Suprapubic skin (tissue), 4 donors: ENCODE measurements around the gene VSX2. TPM values are rescaled to one million over a fixed set of nuclear protein-coding genes. Genes with fewer than 3 reads are reported as not detected.
A peak's percentile ranks its signal among the peaks of the same experiment; 100 is the strongest.

Source experiments
- DNase-seq, 2 donors: peaks; one replicate each; pipeline ENCODE4 v3.0.0-alpha.2; 2019; ENCODE audit warnings: low spot score in 2 of 2
- H3K27ac ChIP-seq: fragments of 200-600 bp; sonication (generic); one replicate; pipeline ENCODE4 v1.5.1; 2019
- H3K27me3 ChIP-seq: fragments of 200-600 bp; sonication (generic); one replicate; pipeline ENCODE4 v1.5.1; 2019
- H3K36me3 ChIP-seq: fragments of 200-600 bp; sonication (generic); one replicate; pipeline ENCODE4 v1.5.1; 2019
- H3K4me1 ChIP-seq: fragments of 200-600 bp; sonication (generic); one replicate; pipeline ENCODE4 v1.5.1; 2019
- H3K4me3 ChIP-seq: fragments of 200-600 bp; sonication (generic); one replicate; pipeline ENCODE4 v1.5.1; 2019; ENCODE audit warnings: mild to moderate bottlenecking
- H3K9me3 ChIP-seq: fragments of 200-600 bp; sonication (generic); one replicate; pipeline ENCODE4 v1.5.1; 2019
- EP300 ChIP-seq: sonication (generic); formaldehyde crosslinking; IDR thresholded peaks from one replicate; pipeline ENCODE4 v1.6.1; 2017; ENCODE audit warnings: antibody characterized with exemption
- POLR2A ChIP-seq, 2 donors: fragments of 450-650 bp; IDR thresholded peaks; one replicate each; pipeline ENCODE4 v1.6.1; 2017; ENCODE audit warnings: antibody characterized with exemption in 2 of 2, mild to moderate bottlenecking in 2 of 2, moderate library complexity in 2 of 2
- POLR2AphosphoS5 ChIP-seq, 3 donors: sonication (generic); formaldehyde crosslinking; IDR thresholded peaks; one replicate each; pipeline ENCODE4 v1.6.1; 2017; ENCODE audit warnings: antibody characterized with exemption in 3 of 3
- WGBS: methylation state at CpG from one replicate; pipeline ENCODE4 v1.1.5; 2018; 5-methylcytosine and 5-hydroxymethylcytosine counted together
- total RNA-seq, 4 donors: library from RNA; depleted of rRNA; stranded (reverse); fragments of >200 nt; gene quantifications; one replicate each; pipeline ENCODE4 v1.1.0, GENCODE V29; 2016
- TF ChIP-seq, protein P1 (sequence below), 2 donors: fragments of 200-600 bp in 1 of 2; fragments of 450-650 bp in 1 of 2; sonication (generic) in 1 of 2; IDR thresholded peaks; one replicate each; pipeline ENCODE4 v1.5.1; 2016 to 2019; ENCODE audit warnings: antibody characterized with exemption in 2 of 2, mild to moderate bottlenecking in 1 of 2, moderate library complexity in 1 of 2

The VSX2 gene
- total RNA-seq, 4 donors from 2014 or later, result not detected

DNA sequence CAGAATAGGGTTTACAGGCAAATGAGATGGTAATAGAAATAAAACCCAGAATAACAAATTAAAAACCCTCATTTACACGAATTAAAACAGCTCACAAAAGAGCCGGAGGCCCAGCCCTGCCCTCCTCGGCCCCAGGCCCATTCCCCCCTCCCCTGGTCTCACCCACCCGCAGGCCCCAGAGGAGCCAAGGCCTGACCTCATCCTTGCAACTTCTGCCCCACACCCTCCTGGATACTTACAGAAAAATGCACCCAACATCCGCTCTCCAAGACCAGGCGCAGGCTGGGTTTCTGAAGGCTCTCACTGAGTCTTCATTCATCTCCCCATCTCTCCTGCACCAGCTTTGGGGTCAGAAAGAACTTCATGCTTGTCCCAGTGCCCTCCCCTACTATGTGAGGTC is 16.2 kb upstream of the VSX2 start:
- TF ChIP-seq, protein P1, sequence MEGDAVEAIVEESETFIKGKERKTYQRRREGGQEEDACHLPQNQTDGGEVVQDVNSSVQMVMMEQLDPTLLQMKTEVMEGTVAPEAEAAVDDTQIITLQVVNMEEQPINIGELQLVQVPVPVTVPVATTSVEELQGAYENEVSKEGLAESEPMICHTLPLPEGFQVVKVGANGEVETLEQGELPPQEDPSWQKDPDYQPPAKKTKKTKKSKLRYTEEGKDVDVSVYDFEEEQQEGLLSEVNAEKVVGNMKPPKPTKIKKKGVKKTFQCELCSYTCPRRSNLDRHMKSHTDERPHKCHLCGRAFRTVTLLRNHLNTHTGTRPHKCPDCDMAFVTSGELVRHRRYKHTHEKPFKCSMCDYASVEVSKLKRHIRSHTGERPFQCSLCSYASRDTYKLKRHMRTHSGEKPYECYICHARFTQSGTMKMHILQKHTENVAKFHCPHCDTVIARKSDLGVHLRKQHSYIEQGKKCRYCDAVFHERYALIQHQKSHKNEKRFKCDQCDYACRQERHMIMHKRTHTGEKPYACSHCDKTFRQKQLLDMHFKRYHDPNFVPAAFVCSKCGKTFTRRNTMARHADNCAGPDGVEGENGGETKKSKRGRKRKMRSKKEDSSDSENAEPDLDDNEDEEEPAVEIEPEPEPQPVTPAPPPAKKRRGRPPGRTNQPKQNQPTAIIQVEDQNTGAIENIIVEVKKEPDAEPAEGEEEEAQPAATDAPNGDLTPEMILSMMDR (IDR thresholded peaks at IDR 0.05), result no peak
- TF ChIP-seq POLR2A (IDR thresholded peaks at IDR 0.05) (no peak), POLR2AphosphoS5 (IDR thresholded peaks at IDR 0.05) (no peak), EP300 (no peak)
- Histone ChIP-seq H3K27me3 (peaks cover 29% of the 10 kb centered on the region), H3K4me3 (no peak overlapping the region), H3K4me1 (no peaks in the 10 kb centered on the region), H3K27ac (no peak overlapping the region), H3K36me3 (no peaks in the 10 kb centered on the region), H3K9me3 (no peaks in the 10 kb centered on the region)
- DNase-seq, result no peak
- 73% methylated on average over 6 of the region's 6 CpGs for WGBS

DNA sequence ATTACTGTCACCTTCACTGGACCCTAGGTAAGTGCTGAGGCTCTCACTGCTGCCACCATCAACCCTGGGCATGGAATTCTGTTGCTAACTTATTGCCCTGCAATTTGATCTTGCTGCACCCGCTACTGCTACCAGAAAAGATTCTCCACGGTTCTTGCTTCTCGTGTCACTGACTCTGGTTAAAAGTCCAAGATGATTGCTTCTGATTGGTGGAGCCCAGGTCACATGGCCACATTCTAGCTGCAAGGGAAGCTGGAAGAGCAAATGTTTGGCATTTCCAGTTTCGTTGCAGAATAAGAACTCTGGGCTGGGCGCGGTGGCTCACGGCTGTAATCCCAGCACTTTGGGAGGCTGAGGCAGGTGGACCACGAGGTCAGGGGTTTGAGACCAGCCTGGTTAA is 7.5 kb upstream of the VSX2 start:
- 95% methylated on average over 4 of the region's 8 CpGs for WGBS
- Histone ChIP-seq H3K4me1 (no peaks in the 10 kb centered on the region), H3K27me3 (peaks cover 28% of the 10 kb centered on the region)

DNA sequence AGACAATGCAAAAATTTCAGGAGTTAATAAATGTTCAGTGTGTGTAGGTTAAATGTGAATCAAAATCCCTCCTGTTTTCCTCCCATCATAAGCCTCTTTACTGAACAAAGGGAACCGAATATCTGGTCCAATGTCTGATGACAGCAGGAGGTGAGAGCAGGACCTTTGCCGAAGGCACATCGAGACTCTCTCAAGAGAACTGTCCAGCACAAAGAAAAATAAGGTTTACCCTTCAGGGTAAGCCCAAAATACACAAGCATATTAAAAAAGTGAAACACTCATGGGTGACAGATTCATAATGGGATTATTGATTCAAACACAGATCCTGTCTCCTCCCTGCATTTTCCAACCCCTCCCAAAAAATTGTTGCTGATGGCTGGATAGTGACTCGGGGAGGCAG is 4.2 kb upstream of the VSX2 start:
- Histone ChIP-seq H3K4me1 (peaks cover 5% of the 10 kb centered on the region), H3K4me3 (no peak overlapping the region), H3K27ac (no peak overlapping the region), H3K27me3 (peaks cover 46% of the 10 kb centered on the region), H3K9me3 (no peaks in the 10 kb centered on the region), H3K36me3 (no peaks in the 10 kb centered on the region)
- TF ChIP-seq, protein P1 (IDR thresholded peaks at IDR 0.05), result no peak
- TF ChIP-seq POLR2A (IDR thresholded peaks at IDR 0.05) (no peak), POLR2AphosphoS5 (IDR thresholded peaks at IDR 0.05) (no peak), EP300 (no peak)
- 68% methylated on average over 4 of the region's 4 CpGs for WGBS
- no peak for DNase-seq

More for the DNA sequence above, 7.5 kb upstream of the VSX2 start:
- H3K9me3 ChIP-seq, result no peaks in the 10 kb centered on the region
- H3K27ac ChIP-seq, result no peak overlapping the region
- no peaks in the 10 kb centered on the region for H3K36me3 ChIP-seq
- no peak for DNase-seq
- H3K4me3 ChIP-seq, result no peak overlapping the region
- TF ChIP-seq, protein P1 (IDR thresholded peaks at IDR 0.05), result no peak
- TF ChIP-seq EP300, result no peak
- TF ChIP-seq POLR2A (IDR thresholded peaks at IDR 0.05), result no peak
- no peak for TF ChIP-seq POLR2AphosphoS5 (IDR thresholded peaks at IDR 0.05)

DNA sequence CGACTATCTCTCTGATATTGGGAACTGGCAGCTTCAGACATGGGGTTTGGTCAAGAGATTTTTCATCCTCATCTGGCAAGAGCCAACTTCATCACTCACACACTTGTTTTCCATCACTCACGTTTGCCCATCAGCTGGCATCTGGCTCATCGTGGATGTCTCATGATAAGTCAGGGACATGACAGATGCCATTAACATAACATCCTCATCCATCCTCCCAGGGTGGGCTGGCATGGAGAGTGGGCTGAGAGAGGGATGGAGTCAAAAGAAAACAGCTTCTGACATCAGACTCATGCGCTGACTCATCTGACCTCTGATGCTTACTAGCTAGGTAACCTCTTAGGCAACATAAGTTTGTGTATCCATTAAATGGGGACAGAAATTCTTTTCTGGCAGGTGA is 1.8 kb upstream of the VSX2 start:
- Histone ChIP-seq H3K4me3 (no peak overlapping the region), H3K27me3 (peaks cover 66% of the 10 kb centered on the region), H3K27ac (no peak overlapping the region), H3K4me1 (peaks cover 26% of the 10 kb centered on the region), H3K9me3 (no peaks in the 10 kb centered on the region), H3K36me3 (no peaks in the 10 kb centered on the region)
- 83% methylated on average over 4 of the region's 4 CpGs for WGBS
- TF ChIP-seq EP300 (no peak), POLR2AphosphoS5 (IDR thresholded peaks at IDR 0.05) (no peak), POLR2A (IDR thresholded peaks at IDR 0.05) (no peak)
- TF ChIP-seq, protein P1 (IDR thresholded peaks at IDR 0.05), result no peak
- no peak for DNase-seq

DNA sequence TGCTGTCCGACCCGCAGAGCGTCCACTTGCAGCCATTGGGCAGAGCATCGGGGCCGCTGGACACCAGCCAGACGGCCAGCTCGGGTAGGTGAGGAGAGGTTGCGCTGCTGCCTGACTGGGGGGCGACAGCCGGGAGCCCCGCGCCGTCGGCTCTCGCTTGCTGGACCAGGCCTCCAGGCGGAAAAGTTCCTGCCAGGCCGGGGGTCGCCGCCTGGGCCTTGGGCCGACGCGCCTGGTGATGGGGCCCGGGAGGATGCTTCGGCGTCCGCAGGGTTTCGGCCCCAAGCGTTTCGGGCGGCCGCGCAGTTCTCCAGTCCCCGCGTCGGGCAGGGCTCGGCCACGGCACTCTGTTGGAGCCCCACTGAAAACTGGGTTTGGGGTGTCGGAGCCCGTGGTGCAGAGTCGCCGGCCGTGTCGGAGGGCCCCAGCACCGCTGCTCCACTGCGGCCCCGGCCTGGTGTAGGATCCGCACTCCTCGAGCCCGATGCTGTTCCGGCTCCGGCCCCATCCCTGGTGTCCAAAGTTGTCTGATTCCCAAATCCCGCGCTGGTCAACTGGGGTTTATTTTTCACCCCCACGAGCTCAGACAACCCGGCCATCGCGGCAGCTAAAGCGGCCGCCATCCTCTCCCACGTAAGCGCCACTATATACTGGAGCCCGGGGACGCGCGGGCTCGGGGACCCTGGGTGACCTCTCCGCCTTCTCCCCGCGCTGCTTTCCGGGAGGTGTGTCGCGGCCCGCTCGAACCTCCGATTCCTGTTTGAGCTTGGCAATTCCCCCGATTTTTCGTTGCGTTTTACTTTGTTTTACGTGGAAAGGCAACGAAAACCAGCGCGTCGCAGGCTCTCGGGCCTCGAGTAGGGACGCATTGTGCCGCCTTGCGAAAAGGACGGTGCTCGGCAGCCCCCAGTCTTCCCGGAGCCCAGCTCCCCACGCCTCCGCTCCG is 872 bp downstream of the VSX2 start:
- Histone ChIP-seq H3K4me1 (peaks cover 26% of the 10 kb centered on the region), H3K4me3 (peak overlapping the region; percentile 33), H3K27me3 (peaks cover 84% of the 10 kb centered on the region), H3K36me3 (no peaks in the 10 kb centered on the region), H3K9me3 (no peaks in the 10 kb centered on the region), H3K27ac (no peak overlapping the region)
- no peak for DNase-seq
- TF ChIP-seq POLR2AphosphoS5 (IDR thresholded peaks at IDR 0.05) (no peak), POLR2A (IDR thresholded peaks at IDR 0.05) (no peak), EP300 (no peak)
- TF ChIP-seq, protein P1 (IDR thresholded peaks at IDR 0.05), result no peak
- 2% methylated on average over 18 of the region's 94 CpGs for WGBS
